Panc1 (cell line): ENCODE results near the gene H6PD. TPM values are rescaled to one million over a fixed set of nuclear protein-coding genes. Genes with fewer than 3 reads are reported as not detected.

Experiments used
- ATAC-seq: fragments of 200-7000 bp; cut with Tn5 transposase; 2 replicates; pipeline ENCODE4 v1.9.1; 2020; ENCODE audit warnings: mild to moderate bottlenecking, moderate library complexity
- BruUV-seq: library from RNA; stranded (reverse); fragments of 400-500 nt; replicated peaks from 2 replicates; lab custom pipeline; 2021; lab: Mats Ljungman, UMichigan
- CTCF ChIA-PET: fragments of 300-600 bp; sonication (Branson Sonifier 250); formaldehyde crosslinking; loops from one replicate; lab custom pipeline; 2022; ENCODE audit warnings: antibody characterized with exemption; lab: Charles Lee
- POLR2A ChIA-PET: fragments of 300-600 bp; sonication (Branson Sonifier 250); formaldehyde crosslinking; loops from one replicate; lab custom pipeline; 2022; ENCODE audit warnings: antibody characterized with exemption; lab: Charles Lee
- DNase-seq: peaks from one replicate; pipeline ENCODE4 v3.0.0-alpha.2; 2010; ENCODE audit warnings: low read depth, low spot score
- H3K27ac ChIP-seq: 2 replicates; pipeline ENCODE4 v1.5.1; 2011; ENCODE audit warnings: mild to moderate bottlenecking, low read length, inconsistent platforms
- H3K27me3 ChIP-seq: fragments of 200-500 bp; sonication (Bioruptor generic); 2 replicates; pipeline ENCODE4 v1.6.0; 2014; ENCODE audit warnings: low read length, inconsistent platforms; ENCODE audit not compliant: control insufficient read depth, insufficient read depth
- H3K36me3 ChIP-seq: fragments of 200-500 bp; sonication (Bioruptor generic); 2 replicates; pipeline ENCODE4 v1.5.1; 2014; ENCODE audit warnings: inconsistent platforms, mild to moderate bottlenecking, low read length, moderate library complexity; ENCODE audit not compliant: control insufficient read depth, insufficient read depth
- H3K4me1 ChIP-seq: 2 replicates; pipeline ENCODE4 v1.5.1; 2011; ENCODE audit warnings: inconsistent platforms, mild to moderate bottlenecking, low read length, moderate library complexity; ENCODE audit not compliant: control insufficient read depth, insufficient read depth
- H3K4me3 ChIP-seq, 2 experiments: 2 replicates each; pipeline ENCODE4 v1.5.1; 2011 to 2012; ENCODE audit warnings: low read depth in 2 of 2, low read length in 2 of 2, mild to moderate bottlenecking in 2 of 2, inconsistent platforms in 1 of 2, moderate library complexity in 1 of 2
- H3K9me3 ChIP-seq: fragments of 200-500 bp; sonication (Bioruptor generic); 2 replicates; pipeline ENCODE4 v1.5.1; 2014; ENCODE audit warnings: low read depth, mild to moderate bottlenecking, inconsistent platforms, low read length, moderate library complexity; ENCODE audit not compliant: control insufficient read depth, insufficient read depth
- CTCF ChIP-seq: fragments of 450-650 bp; IDR thresholded peaks from 2 replicates; pipeline ENCODE4 v1.5.1; 2017; ENCODE audit warnings: mild to moderate bottlenecking
- POLR2AphosphoS5 ChIP-seq: IDR thresholded peaks from 2 replicates; pipeline ENCODE4 v1.6.1; 2012; ENCODE audit warnings: mild to moderate bottlenecking, low read depth, low read length, moderate library complexity
- REST ChIP-seq, 2 experiments: IDR thresholded peaks; 2 replicates each; pipeline ENCODE4 v1.6.1; 2011 to 2012; ENCODE audit warnings: low read depth in 2 of 2, control low read depth in 1 of 2, low read length in 1 of 2, mild to moderate bottlenecking in 1 of 2, moderate library complexity in 1 of 2; ENCODE audit not compliant: insufficient read depth in 1 of 2
- SIN3A ChIP-seq: IDR thresholded peaks from 2 replicates; pipeline ENCODE4 v1.6.1; 2012; ENCODE audit warnings: low read depth, mild to moderate bottlenecking, low read length, moderate library complexity, borderline replicate concordance; ENCODE audit not compliant: insufficient read depth
- TCF7L2 ChIP-seq: IDR thresholded peaks from 2 replicates; pipeline ENCODE4 v1.6.1; 2011; ENCODE audit warnings: mild to moderate bottlenecking, low read depth, low read length, inconsistent platforms
- in situ Hi-C: cut with HindIII; loops from 2 replicates; pipeline ENCODE4 v1.10.0; 2016; ENCODE audit warnings: low sequenced_read_pairs, low pct_unique_long_range_greater_than_20kb
- intact Hi-C: fragments of 100-400 bp; cut with micrococcal nuclease; formaldehyde crosslinking; loops from one replicate; pipeline ENCODE4 v1.10.0; 2022; ENCODE audit not compliant: unreplicated experiment
- total RNA-seq: library from RNA; stranded (reverse); gene quantifications from one replicate; pipeline ENCODE4 v1.2.1, GENCODE V29; 2021; ENCODE audit not compliant: unreplicated experiment

The H6PD gene
- total RNA-seq, 1 experiment from 2014 or later = 23.5 TPM

DNA sequence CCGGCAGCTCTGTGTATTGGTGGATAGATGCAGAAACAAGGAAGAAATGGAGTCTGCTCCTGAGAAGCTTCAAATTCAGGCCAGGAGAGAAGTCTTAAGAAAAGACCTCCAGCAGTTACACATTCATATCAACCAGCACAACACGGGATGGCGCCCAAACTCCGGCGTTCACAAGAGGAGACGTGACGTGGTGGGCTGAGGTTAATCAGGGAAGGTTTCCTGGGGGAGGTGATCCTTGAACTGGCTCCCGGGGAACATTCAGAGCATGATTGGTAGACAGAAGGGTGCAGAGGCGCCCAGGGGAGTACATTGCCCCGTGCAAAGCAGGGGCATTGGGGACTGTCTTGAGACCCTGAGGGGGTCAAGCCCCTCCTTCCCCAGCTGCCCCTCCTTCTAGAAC, 30.5 kb downstream of the H6PD start:
- TF ChIP-seq TCF7L2 = no peak
- no peak for TF ChIP-seq POLR2AphosphoS5
- TF ChIP-seq CTCF = no peak
- no peak for TF ChIP-seq REST (IDR thresholded peaks at IDR 0.05; ENCODE audit: insufficient read depth in 1 of 2, low read depth in 2 of 2, low read length in 1 of 2)
- TF ChIP-seq SIN3A = no peak
- CTCF ChIA-PET = interaction anchor here (0.5 kb wide), 1 partner anchor 63 kb away, joined by 5 read pairs; no protein-coding TSS in a partner anchor
- no peak for DNase-seq
- in situ Hi-C loops (no loop called here), intact Hi-C loops (loop anchor here (5.0 kb wide), 1 partner anchor 307 kb away; no protein-coding TSS in a partner anchor)
- no peak for ATAC-seq
- no peaks in the 10 kb centered on the region for H3K36me3 ChIP-seq
- TSS peak; percentile 47 for BruUV-seq
- H3K4me3 ChIP-seq = no peak overlapping the region
- no peaks in the 10 kb centered on the region for H3K27me3 ChIP-seq
- H3K27ac ChIP-seq = no peak overlapping the region
- peaks cover 28% of the 10 kb centered on the region for H3K4me1 ChIP-seq
- no peaks in the 10 kb centered on the region for H3K9me3 ChIP-seq
- POLR2A ChIA-PET = interaction anchor here (0.6 kb wide), 1 partner anchor 483 kb away, joined by 3 read pairs; no protein-coding TSS in a partner anchor

GRCh38 chr1:9265968-9266367, 31.4 kb downstream of the H6PD start:
- BruUV-seq = no TSS peak
- intact Hi-C loops (loop anchor here (2.0 to 5.0 kb wide), 2 partner anchors 225 to 306 kb away; no protein-coding TSS in a partner anchor), in situ Hi-C loops (no loop called here)
- Histone ChIP-seq H3K27ac (peak overlapping the region; percentile 34; the same call in 1 of the 2 replicates), H3K4me3 (no peak overlapping the region), H3K36me3 (no peaks in the 10 kb centered on the region), H3K4me1 (peaks cover 35% of the 10 kb centered on the region), H3K27me3 (no peaks in the 10 kb centered on the region), H3K9me3 (no peaks in the 10 kb centered on the region)
- TF ChIP-seq POLR2AphosphoS5 (no peak), CTCF (no peak), SIN3A (no peak), REST (IDR thresholded peaks at IDR 0.05; ENCODE audit: insufficient read depth in 1 of 2, low read depth in 2 of 2, low read length in 1 of 2) (no peak), TCF7L2 (no peak)
- CTCF ChIA-PET = no interaction called here
- DNase-seq (no peak), ATAC-seq (no peak)
- POLR2A ChIA-PET = no interaction called here
